GM19043 (cell line): ENCODE results near the gene OR52N5.

Experiments used
- ATAC-seq: cut with Tn5 transposase; IDR thresholded peaks from one replicate; pipeline ENCODE4 v1.9.1; 2021; ENCODE audit warnings: low read depth; ENCODE audit not compliant: unreplicated experiment

The OR52N5 gene

DNA sequence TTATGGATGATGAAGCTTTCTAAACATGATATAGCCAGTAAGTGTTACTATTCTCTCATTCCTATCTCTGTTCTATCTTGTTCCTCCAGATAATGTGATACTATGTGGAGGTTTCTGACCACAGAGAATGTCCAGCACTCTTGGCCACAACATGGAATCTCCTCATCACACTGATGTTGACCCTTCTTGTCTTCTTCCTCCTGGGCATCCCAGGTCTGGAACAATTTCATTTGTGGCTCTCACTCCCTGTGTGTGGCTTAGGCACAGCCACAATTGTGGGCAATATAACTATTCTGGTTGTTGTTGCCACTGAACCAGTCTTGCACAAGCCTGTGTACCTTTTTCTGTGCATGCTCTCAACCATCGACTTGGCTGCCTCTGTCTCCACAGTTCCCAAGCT is 56.8 kb downstream of the OR52N5 start:
- no peak for ATAC-seq
